A549 treated with Mapracorat at 1 μM for 4 hours (cell line): ENCODE measurements around the gene BRICD5. TPM values are rescaled to one million over a fixed set of nuclear protein-coding genes. Genes with fewer than 3 reads are reported as not detected.

ENCODE experiments used
- total RNA-seq: library from RNA; stranded (reverse); fragments of 200-300 nt; extraction: Qiagen RNA extraction; gene quantifications from 5 replicates; pipeline ENCODE4 v1.2.3, GENCODE V29; 2022

Gene BRICD5
- total RNA-seq: 2.6 to 6.1 TPM (median 5.7 TPM) in 5 replicates

DNA sequence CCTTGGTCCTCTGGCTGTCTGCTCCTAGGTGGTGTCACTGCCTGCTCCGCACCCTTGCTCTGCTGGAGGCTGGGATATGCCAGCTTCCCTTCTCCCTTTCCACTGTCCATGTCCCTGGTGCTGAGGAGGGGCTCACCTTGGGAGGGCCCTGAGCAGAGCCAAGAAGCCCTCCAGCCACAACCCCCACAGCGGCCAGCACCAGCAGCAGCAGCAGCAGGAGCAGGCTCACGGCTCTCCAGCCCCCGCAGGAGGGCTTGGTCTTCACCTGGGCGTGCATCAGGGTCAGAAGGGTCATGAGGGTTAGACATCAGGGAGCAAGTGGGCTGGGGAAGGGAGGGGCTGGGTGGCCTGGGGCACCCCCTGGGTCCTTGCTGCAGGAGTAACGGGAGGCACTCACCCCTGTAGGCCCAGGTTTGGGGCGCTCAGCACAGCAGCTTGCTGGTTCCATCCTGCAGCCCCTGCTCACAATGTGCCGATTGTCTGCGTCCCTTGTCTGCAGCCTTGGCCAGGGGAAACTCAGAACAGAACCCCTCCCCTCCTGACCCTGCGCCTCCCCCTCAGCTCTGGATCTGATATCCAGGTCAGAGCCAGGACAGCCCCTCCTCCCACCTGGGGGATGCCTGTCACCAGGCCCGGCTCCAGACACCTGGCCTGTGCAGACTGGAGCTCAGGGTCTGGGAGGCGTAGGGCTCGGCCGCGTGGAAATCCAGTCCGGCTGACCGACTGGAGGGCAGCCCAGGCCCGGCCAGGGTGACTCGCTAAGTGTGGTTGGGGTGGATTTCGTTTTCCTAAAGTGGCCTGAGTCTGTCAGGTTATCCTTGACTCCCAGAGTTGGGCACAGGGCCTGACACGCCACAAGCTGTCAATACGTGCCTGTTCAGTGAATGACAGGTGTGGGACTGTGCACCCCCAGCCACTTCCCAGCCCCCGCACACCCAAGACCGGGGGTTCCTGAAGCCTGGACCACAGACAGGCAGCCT lies at the start of gene BRICD5:
BRICD5 (minus strand) TSS at position 478 of the 980 bp plus-strand sequence; CDS start at position 448, 30 bp downstream.

GRCh38 chr16:2251296-2252111 lies 40.8 kb upstream of the BRICD5 start, which contains the start of gene ECI1:
Gene ECI1 (minus strand): TSS chr16:2251587. CDS start chr16:2251566, 21 bp downstream.

GRCh38 chr16:2236337-2237101 lies 25.9 kb upstream of the BRICD5 start, which contains the start of gene DNASE1L2:
Gene DNASE1L2 (plus strand): TSS chr16:2236444. CDS start chr16:2236817, 373 bp downstream.

GRCh38 chr16:2223221-2223941 lies 12.7 kb upstream of the BRICD5 start, which contains the start of gene E4F1:
Gene E4F1 (plus strand): TSS chr16:2223591. CDS start chr16:2223614, 23 bp downstream.

GRCh38 chr16:2214719-2214968 lies 4.0 kb upstream of the BRICD5 start, which contains the start of gene PGP:
Gene PGP (minus strand): TSS chr16:2214840. CDS start chr16:2214777, 63 bp downstream.

GRCh38 chr16:2205104-2205966 lies 5.3 kb downstream of the BRICD5 start, which contains the start of gene MLST8:
Gene MLST8 (plus strand): TSS chr16:2205454. CDS start chr16:2206086, 632 bp downstream.

GRCh38 chr16:2196162-2196980 lies 14.3 kb downstream of the BRICD5 start, which contains the start of gene CASKIN1:
Gene CASKIN1 (minus strand): TSS chr16:2196605. CDS start chr16:2196432, 173 bp downstream.

Other genes starting within 250 kb of the BRICD5 start
- 3,564 to 5,547 TPM (median 5,202 TPM) in 5 replicates for gene RPS2, start 246.0 kb downstream of the BRICD5 start, total RNA-seq
- gene RNF151, start 244.0 kb downstream of the BRICD5 start, total RNA-seq: not detected in 5 replicates
- 31.8 to 43.4 TPM (median 38.1 TPM) in 5 replicates for gene TBL3, start 238.8 kb downstream of the BRICD5 start, total RNA-seq
- 0.19 to 0.38 TPM (median 0.26 TPM) in 4 of 5 replicates, not detected in the other for gene NOXO1, start 229.4 kb downstream of the BRICD5 start, total RNA-seq
- 25.8 to 46.2 TPM (median 44.5 TPM) in 5 replicates for gene GFER, start 226.7 kb downstream of the BRICD5 start, total RNA-seq
- 6.5 to 9.5 TPM (median 7.7 TPM) in 5 replicates for gene SYNGR3, start 220.9 kb downstream of the BRICD5 start, total RNA-seq
- 43.2 to 63.7 TPM (median 58.6 TPM) in 5 replicates for gene ZNF598, start 201.0 kb downstream of the BRICD5 start, total RNA-seq
- 0.52 to 0.94 TPM (median 0.70 TPM) in 5 replicates for gene NPW, start 191.1 kb downstream of the BRICD5 start, total RNA-seq
- gene NHERF2, start 184.0 kb downstream of the BRICD5 start, total RNA-seq: 40.1 to 62.6 TPM (median 58.3 TPM) in 5 replicates
- 34.2 to 50.8 TPM (median 47.0 TPM) in 5 replicates for gene NTHL1, start 163.0 kb downstream of the BRICD5 start, total RNA-seq
- gene TSC2, start 162.9 kb downstream of the BRICD5 start, total RNA-seq: 29.8 to 45.0 TPM (median 38.0 TPM) in 5 replicates
- gene PKD1, start 75.0 kb downstream of the BRICD5 start, total RNA-seq: 33.0 to 58.8 TPM (median 49.3 TPM) in 5 replicates
- gene RAB26, start 62.2 kb downstream of the BRICD5 start, total RNA-seq: 2.4 to 4.2 TPM (median 3.9 TPM) in 5 replicates
- gene TRAF7, start 55.1 kb downstream of the BRICD5 start, total RNA-seq: 34.7 to 54.8 TPM (median 48.4 TPM) in 5 replicates
- 0.33 to 1.1 TPM (median 0.49 TPM) in 5 replicates for gene CASKIN1, start 14.3 kb downstream of the BRICD5 start, total RNA-seq
- gene MLST8, start 5.4 kb downstream of the BRICD5 start, total RNA-seq: 39.5 to 58.7 TPM (median 48.6 TPM) in 5 replicates
- 16.2 to 35.5 TPM (median 34.1 TPM) in 5 replicates for gene PGP, start 4.0 kb upstream of the BRICD5 start, total RNA-seq
- gene E4F1, start 12.7 kb upstream of the BRICD5 start, total RNA-seq: 18.6 to 29.6 TPM (median 27.2 TPM) in 5 replicates
- gene DNASE1L2, start 25.6 kb upstream of the BRICD5 start, total RNA-seq: 0.77 to 2.0 TPM (median 1.3 TPM) in 5 replicates
- 44.3 to 102 TPM (median 91.5 TPM) in 5 replicates for gene ECI1, start 40.7 kb upstream of the BRICD5 start, total RNA-seq
- 243 to 289 TPM (median 255 TPM) in 5 replicates for gene RNPS1, start 57.3 kb upstream of the BRICD5 start, total RNA-seq
- gene ABCA3, start 129.9 kb upstream of the BRICD5 start, total RNA-seq: 14.5 to 21.9 TPM (median 20.1 TPM) in 5 replicates
- 19.4 to 24.5 TPM (median 22.6 TPM) in 5 replicates for gene CCNF, start 218.6 kb upstream of the BRICD5 start, total RNA-seq
- gene TEDC2, start 249.2 kb upstream of the BRICD5 start, total RNA-seq: 15.1 to 24.1 TPM (median 18.4 TPM) in 5 replicates